Mammary epithelial cell (primary cell): Measurements from ENCODE around the gene IGF2BP3.

Experiments
- CTCF ChIP-seq, 2 donors: IDR thresholded peaks in 1 of 2; conservative IDR thresholded peaks in 1 of 2; 2 replicates each; pipeline ENCODE4 v1.5.1; 2011 to 2012; ENCODE audit warnings: inconsistent platforms in 2 of 2, low read length in 2 of 2, mild to moderate bottlenecking in 2 of 2, control low read depth in 1 of 2, low read depth in 1 of 2; ENCODE audit not compliant: insufficient read depth in 1 of 2; ENCODE audit errors: extremely low read depth in 1 of 2
- EZH2 ChIP-seq: IDR thresholded peaks from 2 replicates; pipeline ENCODE4 v1.6.1; 2012; ENCODE audit warnings: low read length, inconsistent platforms, borderline replicate concordance

GRCh38 chr7:23294549-23295400, 175.5 kb downstream of the IGF2BP3 start:
- no peak for TF ChIP-seq CTCF (conservative IDR thresholded peaks at IDR 0.05 in 1 of 2, IDR thresholded peaks at IDR 0.05 in 1 of 2; ENCODE audit: extremely low read depth in 1 of 2, insufficient read depth in 1 of 2, low read depth in 1 of 2, low read length in 2 of 2)
- TF ChIP-seq EZH2 = no peak
